Osteocyte (in vitro differentiated cells): ENCODE results near the gene PUM2. TPM values are rescaled to one million over a fixed set of nuclear protein-coding genes. Genes with fewer than 3 reads are reported as not detected.
A peak's percentile ranks its signal among the peaks of the same experiment; 100 is the strongest.

Experiments
- DNase-seq: peaks from one replicate; pipeline ENCODE4 v3.0.0; 2021; ENCODE audit warnings: mixed read lengths; ENCODE audit not compliant: unreplicated experiment; ENCODE audit errors: extremely low spot score
- H3K27ac Mint-ChIP-seq: one replicate; pipeline ENCODE4 v1.8.0; 2021; ENCODE audit warnings: mild to moderate bottlenecking, mixed read lengths; ENCODE audit not compliant: unreplicated experiment
- H3K27me3 Mint-ChIP-seq: one replicate; pipeline ENCODE4 v1.8.0; 2021; ENCODE audit warnings: mixed read lengths; ENCODE audit not compliant: unreplicated experiment
- H3K36me3 Mint-ChIP-seq: one replicate; pipeline ENCODE4 v1.8.0; 2021; ENCODE audit warnings: mixed read lengths; ENCODE audit not compliant: unreplicated experiment
- H3K4me1 Mint-ChIP-seq: one replicate; pipeline ENCODE4 v1.8.0; 2021; ENCODE audit warnings: mixed read lengths; ENCODE audit not compliant: unreplicated experiment
- H3K4me3 Mint-ChIP-seq: one replicate; pipeline ENCODE4 v1.8.0; 2021; ENCODE audit warnings: mild to moderate bottlenecking, moderate library complexity, mixed read lengths; ENCODE audit not compliant: unreplicated experiment
- H3K9me3 Mint-ChIP-seq: one replicate; pipeline ENCODE4 v1.8.0; 2021; ENCODE audit warnings: mixed read lengths; ENCODE audit not compliant: unreplicated experiment
- CTCF ChIP-seq: fragments of 200-600 bp; sonication (generic); IDR thresholded peaks from 2 replicates; pipeline ENCODE4 v1.5.0; 2021; ENCODE audit warnings: antibody characterized with exemption, mild to moderate bottlenecking, moderate library complexity
- total RNA-seq: library from RNA; stranded (reverse); gene quantifications from 2 replicates; pipeline ENCODE4 v1.2.1, GENCODE V29; 2021

Gene PUM2
- total RNA-seq, 1 donor from 2014 or later, result 82.2 TPM

GRCh38 chr2:20223407-20224163 lies 127.1 kb downstream of the PUM2 start:
- DNase-seq, result no peak
- H3K4me1 Mint-ChIP-seq, result peaks cover 27% of the 10 kb centered on the region
- no peaks in the 10 kb centered on the region for H3K27me3 Mint-ChIP-seq
- H3K4me3 Mint-ChIP-seq, result peak overlapping the region; percentile 64
- no peak overlapping the region for H3K27ac Mint-ChIP-seq
- TF ChIP-seq CTCF, result no peak
- H3K36me3 Mint-ChIP-seq, result no peaks in the 10 kb centered on the region
- H3K9me3 Mint-ChIP-seq, result no peaks in the 10 kb centered on the region

GRCh38 chr2:20222769-20223406 lies 127.8 kb downstream of the PUM2 start:
- Mint-ChIP-seq H3K4me3 (peak overlapping the region; percentile 62), H3K36me3 (no peaks in the 10 kb centered on the region), H3K9me3 (no peaks in the 10 kb centered on the region), H3K27ac (no peak overlapping the region), H3K4me1 (peaks cover 27% of the 10 kb centered on the region), H3K27me3 (no peaks in the 10 kb centered on the region)
- DNase-seq, result no peak
- TF ChIP-seq CTCF, result no peak

- H3K36me3 Mint-ChIP-seq, result no peaks in the 10 kb centered on the region
- H3K9me3 Mint-ChIP-seq, result no peaks in the 10 kb centered on the region
- no peak for DNase-seq
- TF ChIP-seq CTCF, result no peak
- H3K4me1 Mint-ChIP-seq, result peaks cover 27% of the 10 kb centered on the region
- peak overlapping the region; percentile 52 for H3K27ac Mint-ChIP-seq
- no peaks in the 10 kb centered on the region for H3K27me3 Mint-ChIP-seq
- peak overlapping the region; percentile 19 for H3K4me3 Mint-ChIP-seq
These were observed 128.5 kb downstream of the PUM2 start for GRCh38 chr2:20222014-20222768.

GRCh38 chr2:20221555-20221973 lies 129.1 kb downstream of the PUM2 start:
- no peaks in the 10 kb centered on the region for H3K9me3 Mint-ChIP-seq
- no peak for TF ChIP-seq CTCF
- H3K36me3 Mint-ChIP-seq, result no peaks in the 10 kb centered on the region
- H3K4me3 Mint-ChIP-seq, result no peak overlapping the region
- H3K4me1 Mint-ChIP-seq, result peaks cover 27% of the 10 kb centered on the region
- no peaks in the 10 kb centered on the region for H3K27me3 Mint-ChIP-seq
- DNase-seq, result no peak
- H3K27ac Mint-ChIP-seq, result peak overlapping the region; percentile 52
